Measurements from ENCODE around the gene FRY. TPM values are rescaled to one million over a fixed set of nuclear protein-coding genes. Genes with fewer than 3 reads are reported as not detected.

FRY gene
- total RNA-seq, 2 donors from 2014 or later = 16.4 to 33.3 TPM

- H3K27ac ChIP-seq = no peak overlapping the region
- H3K4me1 ChIP-seq (replicated peaks) = no peaks in the 10 kb centered on the region
- H3K9me3 ChIP-seq = no peaks in the 10 kb centered on the region
- no peaks in the 10 kb centered on the region for H3K36me3 ChIP-seq
- H3K4me3 ChIP-seq = no peak overlapping the region
- TF ChIP-seq POLR2A (IDR thresholded peaks at IDR 0.05) (no peak), POLR2AphosphoS5 (IDR thresholded peaks at IDR 0.05) (no peak), CTCF (IDR thresholded peaks at IDR 0.05) (no peak)
- H3K27me3 ChIP-seq (replicated peaks; ENCODE audit: insufficient read depth) = no peaks in the 10 kb centered on the region
- intact Hi-C loops (cut with DNase I) = no loop called here
- DNase-seq (ENCODE audit: low spot score) = no peak
These were observed 274.1 kb downstream of the FRY start for GRCh38 chr13:32305646-32306045.

- no peaks in the 10 kb centered on the region for H3K4me1 ChIP-seq (replicated peaks)
- no peaks in the 10 kb centered on the region for H3K27me3 ChIP-seq (replicated peaks; ENCODE audit: insufficient read depth)
- H3K9me3 ChIP-seq = no peaks in the 10 kb centered on the region
- intact Hi-C loops (cut with DNase I) = loop anchor here (2.0 to 10.0 kb wide), 3 partner anchors 225 to 402 kb away; partner anchors contain the start of gene N4BP2L2
- H3K36me3 ChIP-seq = no peaks in the 10 kb centered on the region
- H3K4me3 ChIP-seq = no peak overlapping the region
- TF ChIP-seq CTCF (IDR thresholded peaks at IDR 0.05) = no peak
- TF ChIP-seq POLR2A (IDR thresholded peaks at IDR 0.05) = no peak
- no peak for TF ChIP-seq POLR2AphosphoS5 (IDR thresholded peaks at IDR 0.05)
- no peak overlapping the region for H3K27ac ChIP-seq
- WGBS = 50% methylated on average over 10 of the region's 10 CpGs
- DNase-seq (ENCODE audit: low spot score) = no peak
These were observed 277.9 kb downstream of the FRY start for GRCh38 chr13:32309312-32310133.

- TF ChIP-seq CTCF (IDR thresholded peaks at IDR 0.05) = peak; percentile 62 to 77 (median 73)
- TF ChIP-seq POLR2AphosphoS5 (IDR thresholded peaks at IDR 0.05) = no peak
- TF ChIP-seq POLR2A (IDR thresholded peaks at IDR 0.05) = no peak
- no peak overlapping the region for H3K27ac ChIP-seq
- H3K4me1 ChIP-seq (replicated peaks) = no peaks in the 10 kb centered on the region
- no peaks in the 10 kb centered on the region for H3K36me3 ChIP-seq
- H3K9me3 ChIP-seq = no peaks in the 10 kb centered on the region
- intact Hi-C loops (cut with DNase I) = loop anchor here (2.0 to 10.0 kb wide), 3 partner anchors 225 to 403 kb away; partner anchors contain the start of gene N4BP2L2
- no peak overlapping the region for H3K4me3 ChIP-seq
- no peaks in the 10 kb centered on the region for H3K27me3 ChIP-seq (replicated peaks; ENCODE audit: insufficient read depth)
- WGBS = 47% methylated on average over 12 of the region's 12 CpGs
- DNase-seq (ENCODE audit: low spot score) = no peak
These were observed 278.6 kb downstream of the FRY start for GRCh38 chr13:32310134-32310706.

- DNase-seq (ENCODE audit: low spot score) = no peak
- TF ChIP-seq POLR2AphosphoS5 (IDR thresholded peaks at IDR 0.05) = no peak
- TF ChIP-seq CTCF (IDR thresholded peaks at IDR 0.05) = no peak
- no peak for TF ChIP-seq POLR2A (IDR thresholded peaks at IDR 0.05)
- no peaks in the 10 kb centered on the region for H3K27me3 ChIP-seq (replicated peaks; ENCODE audit: insufficient read depth)
These were observed 279.8 kb downstream of the FRY start for GRCh38 chr13:32311188-32311897.

More at GRCh38 chr13:32311188-32311897, 279.8 kb downstream of the FRY start:
- Histone ChIP-seq H3K36me3 (no peaks in the 10 kb centered on the region), H3K27ac (no peak overlapping the region), H3K9me3 (no peaks in the 10 kb centered on the region), H3K4me1 (replicated peaks) (no peaks in the 10 kb centered on the region), H3K4me3 (no peak overlapping the region)
- intact Hi-C loops (cut with DNase I) = loop anchor here (2.0 to 10.0 kb wide), 3 partner anchors 223 to 404 kb away; partner anchors contain the start of gene N4BP2L2
- WGBS = 90% methylated on average over 36 of the region's 36 CpGs
